Common myeloid progenitor, CD34-positive (primary cell): Measurements from ENCODE around the gene B3GNT4.

ENCODE experiments used
- CTCF ChIA-PET: fragments of 350-600 bp; sonication (Branson Sonifier 250); formaldehyde crosslinking; loops from one replicate; lab custom pipeline; 2021; ENCODE audit warnings: antibody characterized with exemption; lab: Charles Lee
- POLR2A ChIA-PET: fragments of 350-600 bp; sonication (Branson Sonifier 250); formaldehyde crosslinking; loops from one replicate; lab custom pipeline; 2021; ENCODE audit warnings: antibody characterized with exemption; lab: Charles Lee
- DNase-seq, 3 donors: peaks; one replicate each; pipeline versions ENCODE4 v3.0.0 to v3.0.0-alpha.2; 2013
- H3K27ac ChIP-seq, 2 experiments: 1 replicate in 1 of 2; 2 replicates in 1 of 2; pipeline ENCODE4 v1.7.0; 2013; ENCODE audit warnings: inconsistent platforms in 2 of 2, low read length in 2 of 2, mild to moderate bottlenecking in 2 of 2, low read depth in 1 of 2, moderate library complexity in 1 of 2; ENCODE audit not compliant: severe bottlenecking in 2 of 2, insufficient read depth in 1 of 2, poor library complexity in 1 of 2
- H3K27me3 ChIP-seq, 5 experiments: replicated peaks in 2 of 5; 1 replicate in 3 of 5; 2 replicates in 2 of 5; pipeline versions ENCODE4 v1.6.1 to v1.7.0; 2013; ENCODE audit warnings: low read length in 4 of 5, mild to moderate bottlenecking in 2 of 5, moderate library complexity in 2 of 5, inconsistent platforms in 1 of 5; ENCODE audit not compliant: insufficient read depth in 5 of 5, control insufficient read depth in 4 of 5
- H3K36me3 ChIP-seq, 4 experiments: 1 replicate in 2 of 4; 2 replicates in 2 of 4; pipeline versions ENCODE4 v1.6.1 to v1.7.0; 2013; ENCODE audit warnings: low read length in 3 of 4, control low read depth in 1 of 4, mild to moderate bottlenecking in 1 of 4; ENCODE audit not compliant: control insufficient read depth in 4 of 4, insufficient read depth in 4 of 4
- H3K4me1 ChIP-seq, 4 experiments: 1 replicate in 3 of 4; 2 replicates in 1 of 4; pipeline versions ENCODE4 v1.6.1 to v1.7.1; 2013; ENCODE audit warnings: low read length in 3 of 4, mild to moderate bottlenecking in 3 of 4, control low read depth in 1 of 4, inconsistent platforms in 1 of 4, moderate library complexity in 1 of 4; ENCODE audit not compliant: control insufficient read depth in 4 of 4, insufficient read depth in 4 of 4; ENCODE audit errors: control extremely low read depth in 1 of 4
- H3K4me3 ChIP-seq, 7 experiments: 1 replicate in 4 of 7; 2 replicates in 3 of 7; pipeline versions ENCODE4 v1.5.1 to v1.7.0; 2013; ENCODE audit warnings: mild to moderate bottlenecking in 7 of 7, low read length in 6 of 7, moderate library complexity in 6 of 7, inconsistent platforms in 2 of 7, low read depth in 2 of 7, control low read depth in 1 of 7; ENCODE audit not compliant: insufficient read depth in 4 of 7, control insufficient read depth in 1 of 7; ENCODE audit errors: extremely low read depth in 1 of 7
- H3K9me3 ChIP-seq, 5 experiments: 1 replicate in 4 of 5; 2 replicates in 1 of 5; pipeline versions ENCODE4 v1.6.1 to v1.7.1; 2013; ENCODE audit warnings: low read length in 4 of 5, mild to moderate bottlenecking in 2 of 5, inconsistent platforms in 1 of 5, low read depth in 1 of 5, moderate library complexity in 1 of 5; ENCODE audit not compliant: control insufficient read depth in 4 of 5, insufficient read depth in 2 of 5; ENCODE audit errors: control extremely low read depth in 1 of 5
- WGBS: methylation state at CpG from one replicate; pipeline ENCODE4 v1.1.5; 2013; ENCODE audit not compliant: insufficient coverage; 5-methylcytosine and 5-hydroxymethylcytosine counted together

Gene B3GNT4

DNA sequence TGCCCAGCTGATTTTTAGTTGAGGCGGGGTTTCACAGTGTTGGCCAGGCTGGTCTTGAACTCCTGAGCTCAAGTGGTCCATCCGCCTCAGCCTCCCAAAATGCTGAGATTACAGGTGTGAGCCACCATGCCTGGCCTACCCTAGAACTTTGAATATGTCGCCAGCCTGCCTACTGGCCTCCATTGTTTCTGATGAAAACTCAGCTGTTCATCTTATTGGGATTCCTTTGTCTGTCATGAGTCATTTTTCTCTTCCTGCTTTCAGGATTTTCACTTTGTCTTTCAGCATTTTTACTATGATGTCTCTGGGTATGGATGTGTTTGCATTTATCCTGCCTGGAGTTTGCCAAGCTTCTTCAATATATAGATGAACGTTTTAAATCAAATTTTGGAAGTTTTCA lies 8.1 kb upstream of the B3GNT4 start:
- ChIA-PET POLR2A (no interaction called here), CTCF (interaction anchor here (0.7 to 1.2 kb wide), 5 partner anchors 25 to 69 kb away, joined by 3 to 4 read pairs (median 3); no protein-coding TSS in a partner anchor)
- no peaks in the 10 kb centered on the region for H3K36me3 ChIP-seq
- H3K27me3 ChIP-seq: peaks cover 0 to 4% (median 0%) of the 10 kb centered on the region in 5 experiments
- no peak overlapping the region for H3K27ac ChIP-seq
- H3K4me1 ChIP-seq: no peaks in the 10 kb centered on the region
- peaks cover 0 to 3% (median 0%) of the 10 kb centered on the region in 5 experiments for H3K9me3 ChIP-seq
- DNase-seq: no peak
- H3K4me3 ChIP-seq: no peak overlapping the region
- WGBS: 100% methylated on average over 3 of the region's 4 CpGs

DNA sequence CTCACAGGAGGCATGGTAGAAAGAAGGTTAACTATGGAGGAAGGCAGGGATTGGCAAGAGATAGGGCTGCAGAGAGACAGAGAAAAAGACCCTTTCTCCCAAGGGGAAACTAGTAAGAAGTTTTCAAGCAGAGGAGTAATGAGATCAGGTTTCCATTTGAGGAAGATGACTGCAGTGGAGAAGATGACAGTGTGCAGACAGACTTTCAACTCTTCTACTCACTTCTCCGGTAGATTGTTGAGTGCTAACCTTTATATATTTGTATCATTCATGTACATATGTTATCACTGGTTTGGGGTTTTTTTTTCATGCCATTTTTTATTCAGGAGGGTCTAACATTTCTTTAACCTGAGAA lies 5.9 kb upstream of the B3GNT4 start:
- Histone ChIP-seq H3K4me3 (no peak overlapping the region), H3K4me1 (no peaks in the 10 kb centered on the region), H3K36me3 (no peaks in the 10 kb centered on the region), H3K27me3 (peaks cover 6 to 23% (median 10%) of the 10 kb centered on the region in 5 experiments), H3K9me3 (peaks cover 0 to 3% (median 0%) of the 10 kb centered on the region in 5 experiments), H3K27ac (peak overlapping the region in 1 of 2 experiments; percentile 72)
- no peak for DNase-seq
- ChIA-PET POLR2A (no interaction called here), CTCF (interaction anchor here (0.6 kb wide), 1 partner anchor 15 kb away, joined by 3 read pairs; the partner anchor contains the start of gene LRRC43)
- WGBS: no CpG with 5 or more reads among the region's 1 CpG

DNA sequence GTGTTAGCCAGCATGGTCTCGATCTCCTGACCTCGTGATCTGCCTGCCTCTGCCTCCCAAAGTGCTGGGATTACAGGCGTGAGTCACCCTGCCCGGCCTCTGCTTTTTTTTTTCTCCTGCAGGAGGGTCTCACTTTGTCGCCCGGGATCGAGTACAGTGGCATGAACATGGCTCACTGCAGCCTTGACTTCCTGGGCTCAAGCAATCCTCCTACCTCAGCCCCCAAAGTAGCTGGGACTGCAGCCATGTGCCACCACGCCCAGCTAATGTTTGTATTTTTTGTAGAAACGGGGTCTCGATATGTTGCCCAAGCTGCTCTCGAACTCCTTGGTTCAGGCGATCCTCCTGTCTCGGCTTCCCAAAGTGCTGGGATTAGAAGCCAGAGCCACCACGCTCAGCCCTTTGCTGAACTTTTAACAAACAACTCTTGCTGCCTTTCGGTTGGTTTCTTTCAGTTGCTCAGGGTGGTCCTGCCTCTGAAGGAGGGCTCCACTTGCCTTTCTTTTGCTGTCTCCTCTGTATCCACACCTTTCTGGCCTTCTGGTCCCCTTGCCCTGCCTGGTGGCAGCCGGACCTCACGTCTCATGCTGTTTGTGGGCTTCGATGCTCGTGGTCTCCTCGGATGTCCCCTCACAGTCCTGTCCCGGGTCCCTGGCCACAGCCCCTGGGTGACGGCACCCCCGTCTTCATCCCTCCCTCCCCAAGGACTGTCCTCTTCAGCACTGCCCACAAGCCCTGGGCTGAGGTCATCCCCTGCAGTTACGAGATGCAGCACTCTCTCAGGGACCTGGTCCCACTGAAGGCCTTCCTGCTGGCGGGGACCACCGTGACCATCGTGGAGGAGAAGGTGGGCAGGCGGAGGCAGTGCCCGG lies 3.8 kb upstream of the B3GNT4 start:
- Histone ChIP-seq H3K4me1 (peaks cover 0 to 18% (median 15%) of the 10 kb centered on the region in 4 experiments), H3K27ac (no peak overlapping the region), H3K4me3 (no peak overlapping the region), H3K36me3 (no peaks in the 10 kb centered on the region), H3K27me3 (peaks cover 6 to 44% (median 14%) of the 10 kb centered on the region in 5 experiments), H3K9me3 (peaks cover 0 to 3% (median 0%) of the 10 kb centered on the region in 5 experiments)
- POLR2A ChIA-PET: no interaction called here
- no peak for DNase-seq
- 97% methylated on average over 27 of the region's 29 CpGs for WGBS
- CTCF ChIA-PET: no interaction called here

DNA sequence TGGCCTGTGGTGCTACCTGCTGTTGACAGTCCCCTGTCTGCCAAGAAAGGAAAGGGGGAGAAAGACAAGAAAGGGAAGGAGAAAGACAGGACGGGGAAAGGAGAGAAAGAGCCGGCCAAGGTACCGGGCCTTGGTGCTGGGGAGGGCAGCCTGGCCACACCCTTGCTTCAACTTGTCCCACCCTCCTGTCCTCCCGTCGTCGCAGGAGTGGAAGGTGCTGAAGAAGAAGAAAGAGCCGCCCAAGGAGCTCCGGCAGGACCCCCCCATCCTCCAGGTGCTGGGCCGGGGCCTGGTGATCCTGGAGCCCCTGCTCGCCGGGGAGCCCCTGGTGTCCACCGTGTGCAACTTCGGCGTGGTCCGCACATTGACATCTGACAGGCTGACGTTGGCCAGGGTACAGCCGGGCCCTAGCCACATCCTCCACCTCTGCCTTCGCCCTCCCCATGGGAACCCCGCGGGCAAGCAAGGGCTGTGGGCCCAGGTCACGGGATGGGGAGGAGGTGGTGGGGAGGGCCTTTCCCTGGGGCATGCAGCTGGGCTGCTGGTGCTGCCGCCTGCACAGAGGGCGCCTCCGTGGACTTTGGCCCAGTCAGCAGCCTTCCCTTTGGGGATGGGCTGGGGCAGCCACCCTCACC lies 2.9 kb upstream of the B3GNT4 start:
- ChIA-PET POLR2A (no interaction called here), CTCF (interaction anchor here (1.1 to 2.1 kb wide), 2 partner anchors 9 to 11 kb away, joined by 3 to 6 read pairs; no protein-coding TSS in a partner anchor)
- Histone ChIP-seq H3K36me3 (no peaks in the 10 kb centered on the region), H3K27me3 (peaks cover 8 to 54% (median 21%) of the 10 kb centered on the region in 5 experiments), H3K4me1 (peaks cover 0 to 24% (median 16%) of the 10 kb centered on the region in 4 experiments), H3K9me3 (no peaks in the 10 kb centered on the region), H3K4me3 (no peak overlapping the region), H3K27ac (no peak overlapping the region)
- DNase-seq: peak in 1 of 3 donors; percentile 11
- 90% methylated on average over 9 of the region's 24 CpGs for WGBS

DNA sequence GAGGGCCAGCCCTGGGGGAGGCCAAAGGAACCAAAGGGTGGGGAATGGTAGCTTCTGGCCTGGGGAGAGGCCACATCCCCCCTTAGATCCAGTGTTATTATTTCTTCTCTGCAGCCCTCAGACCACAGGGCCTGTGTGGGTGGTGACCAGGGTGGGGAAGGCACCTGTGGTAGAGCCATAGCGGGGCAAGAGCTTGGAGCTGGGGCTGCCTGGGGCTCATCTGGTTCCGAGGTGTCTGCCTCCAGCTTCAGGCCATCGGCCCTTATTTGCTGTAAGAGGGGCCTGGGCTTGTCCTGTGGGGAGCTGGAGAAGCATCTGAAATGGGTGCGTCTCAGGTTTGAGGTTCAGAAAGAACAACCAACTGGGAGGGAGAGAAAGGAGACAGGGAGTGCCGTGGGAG lies 2.1 kb upstream of the B3GNT4 start:
- Histone ChIP-seq H3K27ac (no peak overlapping the region), H3K27me3 (peaks cover 8 to 60% (median 21%) of the 10 kb centered on the region in 5 experiments), H3K9me3 (no peaks in the 10 kb centered on the region), H3K36me3 (no peaks in the 10 kb centered on the region), H3K4me3 (no peak overlapping the region), H3K4me1 (peaks cover 0 to 24% (median 16%) of the 10 kb centered on the region in 4 experiments)
- no peak for DNase-seq
- WGBS: 94% methylated on average over 4 of the region's 5 CpGs
- CTCF ChIA-PET: interaction anchor here (1.1 to 2.1 kb wide), 3 partner anchors 8 to 11 kb away, joined by 3 to 6 read pairs (median 6); no protein-coding TSS in a partner anchor
- POLR2A ChIA-PET: interaction anchor here (1.1 kb wide), 1 partner anchor 16 kb away, joined by 3 read pairs; no protein-coding TSS in a partner anchor

DNA sequence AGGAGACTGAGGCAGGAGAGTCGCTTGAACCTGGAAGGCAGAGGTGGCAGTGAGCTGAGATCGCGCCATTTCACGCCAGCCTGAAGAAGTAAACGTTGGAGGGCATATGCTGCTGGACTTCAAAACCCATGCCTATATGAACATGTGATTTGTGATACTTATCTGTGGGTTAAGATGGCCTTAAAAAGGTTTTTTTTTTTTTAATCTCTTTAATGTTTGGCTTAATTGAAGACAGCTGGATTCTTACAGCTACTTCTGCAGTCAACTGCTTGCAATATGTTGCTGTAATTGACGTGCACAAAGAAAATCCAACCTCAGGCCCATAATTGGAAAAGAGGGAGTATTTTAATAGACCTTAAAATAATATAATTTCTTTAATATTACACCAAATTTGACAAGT lies 1.5 kb upstream of the B3GNT4 start:
- H3K27ac ChIP-seq: no peak overlapping the region
- POLR2A ChIA-PET: interaction anchor here (1.1 kb wide), 1 partner anchor 15 kb away, joined by 3 read pairs; no protein-coding TSS in a partner anchor
- no CpG with 5 or more reads among the region's 6 CpGs for WGBS
- no peak for DNase-seq
- CTCF ChIA-PET: interaction anchor here (1.1 to 2.1 kb wide), 3 partner anchors 9 to 12 kb away, joined by 3 to 6 read pairs (median 6); no protein-coding TSS in a partner anchor
- peaks cover 0 to 24% (median 16%) of the 10 kb centered on the region in 4 experiments for H3K4me1 ChIP-seq
- no peaks in the 10 kb centered on the region for H3K9me3 ChIP-seq
- no peak overlapping the region for H3K4me3 ChIP-seq
- H3K36me3 ChIP-seq: peaks cover 0 to 5% (median 3%) of the 10 kb centered on the region in 4 experiments
- H3K27me3 ChIP-seq: peaks cover 8 to 60% (median 21%) of the 10 kb centered on the region in 5 experiments
